Gastroesophageal sphincter (tissue), 4 donors: ENCODE results near the gene UBAC2. TPM values are rescaled to one million over a fixed set of nuclear protein-coding genes. Genes with fewer than 3 reads are reported as not detected.
"Not testable (repeated sequence)": the region's sequence is repeated elsewhere in the genome, so short reads cannot be mapped to it uniquely, and the experiment has no call there.

Experiments used
- ATAC-seq: fragments of 150-250 bp; one replicate; pipeline ENCODE4 v1.9.1; 2016; ENCODE audit warnings: mild to moderate bottlenecking, moderate library complexity
- H3K27ac ChIP-seq, 4 donors: fragments of 200-600 bp; sonication (generic) in 3 of 4; 1 replicate in 3 of 4; 2 replicates in 1 of 4; pipeline ENCODE4 v1.5.1; 2016 to 2019
- H3K27me3 ChIP-seq: fragments of 200-600 bp; sonication (generic); one replicate; pipeline ENCODE4 v1.5.1; 2019
- H3K36me3 ChIP-seq, 2 donors: fragments of 200-600 bp; sonication (generic); one replicate each; pipeline ENCODE4 v1.5.1; 2019; ENCODE audit warnings: control low read depth in 1 of 2
- H3K4me1 ChIP-seq, 3 donors: fragments of 200-600 bp; sonication (generic); 1 replicate in 2 of 3; 2 replicates in 1 of 3; pipeline ENCODE4 v1.5.1; 2016 to 2019; ENCODE audit warnings: control low read depth in 2 of 3
- H3K4me3 ChIP-seq, 2 donors: fragments of 200-600 bp; sonication (generic); one replicate each; pipeline ENCODE4 v1.5.1; 2019; ENCODE audit warnings: mild to moderate bottlenecking in 1 of 2, moderate library complexity in 1 of 2
- H3K9me3 ChIP-seq, 3 donors: fragments of 200-600 bp; sonication (generic); one replicate each; pipeline ENCODE4 v1.5.1; 2017 to 2019; ENCODE audit warnings: control low read depth in 2 of 3
- EP300 ChIP-seq: sonication (generic); formaldehyde crosslinking; IDR thresholded peaks from one replicate; pipeline ENCODE4 v1.6.1; 2017; ENCODE audit warnings: antibody characterized with exemption, mild to moderate bottlenecking
- POLR2A ChIP-seq, 2 donors: fragments of 450-650 bp; IDR thresholded peaks; one replicate each; pipeline ENCODE4 v1.6.1; 2017; ENCODE audit warnings: antibody characterized with exemption in 2 of 2, mild to moderate bottlenecking in 2 of 2, moderate library complexity in 1 of 2
- POLR2AphosphoS5 ChIP-seq: sonication (generic); formaldehyde crosslinking; IDR thresholded peaks from one replicate; pipeline ENCODE4 v1.6.1; 2017; ENCODE audit warnings: antibody characterized with exemption
- WGBS, 2 donors: methylation state at CpG; one replicate each; pipeline ENCODE4 v1.1.5; 2018; ENCODE audit warnings: low coverage in 1 of 2; 5-methylcytosine and 5-hydroxymethylcytosine counted together
- total RNA-seq, 4 donors: library from RNA; depleted of rRNA; stranded (reverse); fragments of >200 nt; gene quantifications; one replicate each; pipeline ENCODE4 v1.1.0, GENCODE V29; 2016
- TF ChIP-seq, protein P1 (sequence below), 4 experiments: fragments of 200-600 bp in 2 of 4; fragments of 450-650 bp in 2 of 4; sonication (generic) in 1 of 4; IDR thresholded peaks; one replicate each; pipeline ENCODE4 v1.5.1; 2017 to 2019; ENCODE audit warnings: antibody characterized with exemption in 4 of 4, mild to moderate bottlenecking in 2 of 4, moderate library complexity in 2 of 4

UBAC2 gene
- total RNA-seq, 4 donors from 2014 or later: 45.0 to 59.6 (median 52.2) TPM

DNA sequence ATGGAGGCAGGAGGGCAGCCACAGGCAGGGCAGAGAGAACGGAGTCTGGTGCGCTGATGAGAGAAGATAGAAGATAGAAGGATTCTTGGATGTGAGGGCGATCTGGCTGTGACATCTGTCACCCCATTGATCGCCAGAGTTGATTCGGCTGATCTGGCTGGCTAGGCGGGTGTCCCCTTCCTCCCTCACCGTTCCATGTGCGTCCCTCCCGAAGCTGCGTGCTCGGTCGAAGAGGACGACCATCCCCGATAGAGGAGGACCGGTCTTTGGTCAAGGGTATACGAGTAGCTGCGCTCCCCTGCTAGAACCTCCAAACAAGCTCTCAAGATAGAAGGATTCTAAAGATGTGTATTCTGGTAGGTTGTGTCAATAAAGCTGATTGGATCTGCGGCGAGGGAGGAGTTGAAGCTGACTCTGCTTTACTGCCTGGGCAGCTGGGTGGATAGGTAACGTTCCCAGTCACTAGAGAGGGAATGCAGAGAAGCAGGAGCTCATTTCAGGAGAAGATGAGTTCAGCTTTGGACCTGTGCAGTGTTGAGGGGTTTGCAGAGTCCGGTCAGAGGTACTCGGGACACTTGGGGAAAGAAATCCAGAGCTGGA lies 5.1 kb downstream of the UBAC2 start:
- H3K4me1 ChIP-seq: peaks cover 0 to 43% (median 0%) of the 10 kb centered on the region in 3 donors
- H3K27ac ChIP-seq: no peak overlapping the region
- H3K4me3 ChIP-seq: no peak overlapping the region
- ATAC-seq: no peak
- WGBS, 2 donors: 93 to 97% methylated on average over 9 to 17 of the region's 22 CpGs
- H3K27me3 ChIP-seq: no peaks in the 10 kb centered on the region
- peaks cover 0 to 8% of the 10 kb centered on the region in 2 donors for H3K36me3 ChIP-seq
- no peak for TF ChIP-seq EP300
- TF ChIP-seq POLR2A (IDR thresholded peaks at IDR 0.05): no peak
- no peaks in the 10 kb centered on the region for H3K9me3 ChIP-seq

DNA sequence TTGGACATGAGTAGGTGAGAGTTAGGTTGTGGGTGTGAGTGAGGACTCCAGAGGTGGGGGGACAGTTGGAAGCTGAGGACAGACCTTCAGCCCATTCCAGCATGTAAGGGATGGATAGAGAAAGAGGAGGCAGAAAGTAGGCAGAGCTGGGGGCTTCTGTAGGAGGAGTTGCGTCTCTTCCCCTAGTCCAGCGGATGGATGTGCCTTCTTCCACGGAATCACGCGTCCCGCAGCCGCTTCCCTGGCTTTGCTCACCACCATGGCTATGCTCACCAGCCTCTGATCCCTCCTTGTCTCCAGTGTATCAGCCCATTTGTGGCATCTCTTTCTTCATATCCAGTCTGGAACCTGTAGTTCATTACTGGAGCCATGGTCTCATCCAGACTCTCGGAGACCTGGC lies 5.6 kb downstream of the UBAC2 start:
- Histone ChIP-seq H3K27me3 (no peaks in the 10 kb centered on the region), H3K9me3 (no peaks in the 10 kb centered on the region), H3K4me3 (no peak overlapping the region), H3K4me1 (peaks cover 0 to 43% (median 0%) of the 10 kb centered on the region in 3 donors), H3K36me3 (peaks cover 0 to 8% of the 10 kb centered on the region in 2 donors), H3K27ac (no peak overlapping the region)
- 90 to 98% methylated on average over 7 to 8 of the region's 8 CpGs for WGBS, 2 donors
- TF ChIP-seq POLR2A (IDR thresholded peaks at IDR 0.05): no peak
- ATAC-seq: no peak

DNA sequence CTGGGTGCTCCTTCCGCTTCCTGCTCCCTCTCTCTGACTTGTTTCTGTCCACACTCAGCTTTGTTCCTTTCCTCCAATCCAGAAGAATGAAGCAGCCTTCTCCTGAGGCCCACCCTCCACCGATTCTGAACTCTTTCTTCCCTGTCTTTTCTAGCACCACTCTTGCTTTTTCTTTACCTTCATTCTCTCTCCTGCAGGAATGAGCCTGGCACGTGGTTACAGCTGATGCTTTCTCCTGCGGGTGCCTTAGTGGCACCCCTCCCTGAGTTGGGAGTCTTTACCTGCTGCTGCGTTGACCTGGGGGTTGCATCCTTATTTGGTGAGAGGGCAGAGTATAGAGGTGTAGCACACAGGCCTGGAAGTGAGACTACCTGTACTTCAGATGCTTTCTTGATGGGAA lies 6.2 kb downstream of the UBAC2 start:
- H3K4me3 ChIP-seq: no peak overlapping the region
- H3K9me3 ChIP-seq: no peaks in the 10 kb centered on the region
- peaks cover 0 to 8% of the 10 kb centered on the region in 2 donors for H3K36me3 ChIP-seq
- ATAC-seq: no peak
- H3K4me1 ChIP-seq: peaks cover 0 to 37% (median 0%) of the 10 kb centered on the region in 3 donors
- H3K27ac ChIP-seq: no peak overlapping the region
- TF ChIP-seq EP300 (no peak), POLR2AphosphoS5 (no peak), POLR2A (IDR thresholded peaks at IDR 0.05) (no peak)
- TF ChIP-seq, protein P1, sequence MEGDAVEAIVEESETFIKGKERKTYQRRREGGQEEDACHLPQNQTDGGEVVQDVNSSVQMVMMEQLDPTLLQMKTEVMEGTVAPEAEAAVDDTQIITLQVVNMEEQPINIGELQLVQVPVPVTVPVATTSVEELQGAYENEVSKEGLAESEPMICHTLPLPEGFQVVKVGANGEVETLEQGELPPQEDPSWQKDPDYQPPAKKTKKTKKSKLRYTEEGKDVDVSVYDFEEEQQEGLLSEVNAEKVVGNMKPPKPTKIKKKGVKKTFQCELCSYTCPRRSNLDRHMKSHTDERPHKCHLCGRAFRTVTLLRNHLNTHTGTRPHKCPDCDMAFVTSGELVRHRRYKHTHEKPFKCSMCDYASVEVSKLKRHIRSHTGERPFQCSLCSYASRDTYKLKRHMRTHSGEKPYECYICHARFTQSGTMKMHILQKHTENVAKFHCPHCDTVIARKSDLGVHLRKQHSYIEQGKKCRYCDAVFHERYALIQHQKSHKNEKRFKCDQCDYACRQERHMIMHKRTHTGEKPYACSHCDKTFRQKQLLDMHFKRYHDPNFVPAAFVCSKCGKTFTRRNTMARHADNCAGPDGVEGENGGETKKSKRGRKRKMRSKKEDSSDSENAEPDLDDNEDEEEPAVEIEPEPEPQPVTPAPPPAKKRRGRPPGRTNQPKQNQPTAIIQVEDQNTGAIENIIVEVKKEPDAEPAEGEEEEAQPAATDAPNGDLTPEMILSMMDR (IDR thresholded peaks at IDR 0.05): no peak
- no peaks in the 10 kb centered on the region for H3K27me3 ChIP-seq
- 88 to 92% methylated on average over 2 to 5 of the region's 5 CpGs for WGBS, 2 donors

DNA sequence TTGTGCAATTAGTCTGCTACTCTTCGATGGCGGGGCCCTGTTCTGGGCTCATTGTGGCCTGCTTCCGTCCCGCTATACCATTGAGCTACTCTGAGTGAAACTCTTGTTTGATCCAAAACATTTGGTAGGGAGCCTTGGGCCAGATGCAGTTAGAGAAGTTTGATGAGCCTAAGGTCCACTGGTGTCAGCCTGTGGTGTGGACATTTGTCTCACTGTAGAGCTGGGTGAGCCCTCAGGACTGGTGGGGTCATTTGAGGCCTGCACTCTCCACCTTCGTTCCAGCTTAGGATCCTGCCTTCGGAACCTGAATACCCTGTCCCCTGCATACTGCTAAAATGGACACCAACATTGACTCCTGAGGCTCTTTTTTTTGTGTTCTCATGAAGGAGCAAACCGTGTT lies 6.9 kb downstream of the UBAC2 start:
- Histone ChIP-seq H3K4me3 (no peak overlapping the region), H3K4me1 (peaks cover 0 to 31% (median 0%) of the 10 kb centered on the region in 3 donors), H3K9me3 (no peaks in the 10 kb centered on the region), H3K27ac (no peak overlapping the region), H3K36me3 (peaks cover 0 to 8% of the 10 kb centered on the region in 2 donors), H3K27me3 (no peaks in the 10 kb centered on the region)
- 94 to 100% methylated on average over 4 of the region's 7 CpGs for WGBS, 2 donors
- TF ChIP-seq POLR2AphosphoS5: no peak
- TF ChIP-seq EP300: no peak
- TF ChIP-seq, protein P1 (IDR thresholded peaks at IDR 0.05): no peak
- no peak for TF ChIP-seq POLR2A (IDR thresholded peaks at IDR 0.05)
- no peak for ATAC-seq

DNA sequence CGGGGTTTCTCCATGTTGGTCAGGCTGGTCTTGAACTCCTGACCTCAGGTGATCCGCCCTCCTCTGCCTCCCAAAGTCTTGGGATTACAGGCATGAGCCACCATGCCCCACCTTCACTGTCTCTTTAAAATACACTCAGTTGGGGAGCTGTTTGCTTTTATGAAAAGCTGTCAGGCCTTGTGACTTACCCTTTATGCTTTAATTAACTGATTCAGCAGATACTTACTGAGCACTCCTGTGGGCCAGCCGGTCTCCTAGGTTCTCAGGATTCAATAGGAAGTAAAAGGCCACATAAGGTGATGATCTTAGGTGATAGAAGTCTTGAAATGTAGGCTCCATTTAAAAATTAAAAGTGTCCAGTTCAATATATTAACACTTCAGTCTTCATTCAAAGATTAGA lies 7.5 kb downstream of the UBAC2 start:
- no peak for ATAC-seq
- TF ChIP-seq POLR2AphosphoS5 (no peak), POLR2A (IDR thresholded peaks at IDR 0.05) (no peak), EP300 (no peak)
- TF ChIP-seq, protein P1 (IDR thresholded peaks at IDR 0.05): no peak
- H3K36me3 ChIP-seq: peaks cover 0 to 8% of the 10 kb centered on the region in 2 donors
- no peak overlapping the region for H3K27ac ChIP-seq
- WGBS, 2 donors: 100% methylated on average over 2 to 3 of the region's 3 CpGs
- no peaks in the 10 kb centered on the region for H3K27me3 ChIP-seq
- peaks cover 0 to 24% (median 0%) of the 10 kb centered on the region in 3 donors for H3K4me1 ChIP-seq
- H3K4me3 ChIP-seq: no peak overlapping the region
- H3K9me3 ChIP-seq: no peaks in the 10 kb centered on the region

DNA sequence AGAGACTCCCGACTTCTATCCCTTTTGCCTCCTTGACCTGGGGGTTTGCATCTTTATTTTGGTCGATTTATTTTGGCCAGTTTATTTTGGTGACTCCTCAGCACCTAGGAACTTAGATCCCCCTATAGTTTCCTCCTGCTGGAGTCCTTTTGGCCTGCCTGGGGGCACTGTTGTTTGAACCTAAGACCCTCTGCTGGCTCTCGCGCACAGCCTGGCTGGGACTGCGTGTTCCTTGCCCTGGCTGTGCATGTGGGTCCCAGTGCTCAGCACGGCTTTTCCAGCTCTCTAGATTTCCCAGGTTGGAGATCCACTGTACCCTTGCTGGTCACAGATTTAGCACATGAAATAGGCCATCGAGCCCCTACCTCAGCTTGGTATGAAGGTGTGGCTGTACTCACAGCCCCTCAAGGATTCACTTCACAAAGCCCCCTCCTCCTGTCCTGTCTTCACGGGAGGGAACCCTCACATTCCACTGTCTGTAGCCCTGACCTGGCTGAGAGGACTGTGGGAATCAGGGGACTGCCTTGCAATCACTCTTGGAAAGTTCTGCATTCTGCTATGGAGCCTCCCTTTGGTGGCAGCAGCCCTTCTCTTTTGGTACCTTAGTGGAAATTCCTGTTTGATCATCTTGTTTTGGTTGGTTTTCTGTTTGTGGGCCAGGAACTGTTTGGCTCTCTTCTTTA lies 8.3 kb downstream of the UBAC2 start:
- H3K9me3 ChIP-seq: no peaks in the 10 kb centered on the region
- H3K4me3 ChIP-seq: no peak overlapping the region
- peaks cover 0 to 8% of the 10 kb centered on the region in 2 donors for H3K36me3 ChIP-seq
- 80 to 85% methylated on average over 2 to 7 of the region's 8 CpGs for WGBS, 2 donors
- H3K4me1 ChIP-seq: peaks cover 0 to 18% (median 0%) of the 10 kb centered on the region in 3 donors
- H3K27me3 ChIP-seq: no peaks in the 10 kb centered on the region
- TF ChIP-seq EP300: no peak
- no peak for TF ChIP-seq POLR2AphosphoS5
- no peak for TF ChIP-seq POLR2A (IDR thresholded peaks at IDR 0.05)
- TF ChIP-seq, protein P1 (IDR thresholded peaks at IDR 0.05): no peak
- no peak for ATAC-seq
- H3K27ac ChIP-seq: no peak overlapping the region

DNA sequence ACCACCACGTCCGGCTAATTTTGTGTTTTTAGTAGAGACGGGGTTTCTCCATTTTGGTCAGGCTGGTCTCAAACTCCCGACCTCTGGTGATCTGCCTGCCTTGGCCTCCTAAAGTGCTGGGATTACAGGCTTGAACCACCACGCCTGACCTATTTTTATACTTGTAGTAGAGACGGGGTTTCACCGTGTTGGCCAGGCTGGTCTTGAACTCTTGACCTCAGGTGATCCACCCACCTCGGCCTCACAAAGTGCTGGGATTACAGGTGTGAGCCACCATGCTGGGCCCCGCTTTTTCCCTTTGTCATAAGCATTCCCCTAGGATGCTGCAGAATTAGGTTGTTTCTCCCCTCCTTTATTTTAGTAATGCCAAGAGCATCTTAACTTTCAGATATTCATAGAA lies 10.0 kb downstream of the UBAC2 start:
- H3K9me3 ChIP-seq, H3K27me3 ChIP-seq, ATAC-seq, H3K36me3 ChIP-seq, H3K4me3 ChIP-seq, H3K27ac ChIP-seq: not testable (repeated sequence)
- 85 to 94% methylated on average over 3 to 4 of the region's 9 CpGs for WGBS, 2 donors
- peaks cover 0 to 26% (median 2%) of the 10 kb centered on the region in 3 donors for H3K4me1 ChIP-seq
